Activated naive CD8-positive, alpha-beta T cell treated with anti-CD3 and anti-CD28 coated beads, Interleukin-2, amount 50 U/mL, for 16 hours (primary cell): ENCODE measurements around the gene GUCY1A1.

Experiments used
- DNase-seq: peaks from one replicate; pipeline ENCODE4 v3.0.0-alpha.2; 2020; ENCODE audit warnings: low read depth, low spot score

Gene GUCY1A1

DNA sequence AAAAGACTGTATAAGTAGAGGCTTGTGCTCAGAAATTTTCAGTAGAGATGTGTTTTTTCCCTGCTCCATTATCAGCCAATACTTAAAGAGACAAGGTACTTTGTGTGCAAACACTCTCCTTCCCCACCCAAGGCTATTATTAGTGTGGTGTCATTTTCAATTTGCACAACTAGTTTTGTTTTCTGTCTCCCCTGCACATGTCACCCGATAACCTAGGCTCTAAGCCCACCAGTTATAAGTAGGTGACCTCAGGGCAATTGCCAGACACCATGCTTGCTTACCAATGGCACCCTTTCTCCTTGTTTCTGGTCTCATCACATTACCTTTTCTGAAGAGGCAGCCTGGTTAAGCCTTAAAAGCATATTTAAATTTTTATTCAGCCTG is 8.0 kb upstream of the GUCY1A1 start:
- DNase-seq: no peak

DNA sequence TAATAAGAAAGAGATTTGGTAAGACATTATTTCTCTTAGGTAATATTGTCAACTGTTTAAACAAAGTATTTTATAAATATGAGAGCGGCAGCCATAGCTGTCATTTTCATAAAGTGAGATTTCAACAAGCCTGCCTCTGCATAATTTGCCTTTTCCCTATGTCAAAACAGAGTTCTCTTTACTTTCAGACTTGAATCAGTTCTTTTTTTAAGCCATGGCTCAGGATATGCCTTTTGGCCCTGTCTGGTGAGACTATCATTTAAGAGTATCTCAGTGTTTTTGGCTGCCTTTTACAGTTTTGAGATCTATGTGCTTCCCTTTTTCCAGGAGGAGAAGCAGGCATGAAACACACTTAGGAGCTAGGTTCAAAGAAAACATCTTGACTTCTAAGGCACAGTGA is 7.5 kb upstream of the GUCY1A1 start:
- no peak for DNase-seq

DNA sequence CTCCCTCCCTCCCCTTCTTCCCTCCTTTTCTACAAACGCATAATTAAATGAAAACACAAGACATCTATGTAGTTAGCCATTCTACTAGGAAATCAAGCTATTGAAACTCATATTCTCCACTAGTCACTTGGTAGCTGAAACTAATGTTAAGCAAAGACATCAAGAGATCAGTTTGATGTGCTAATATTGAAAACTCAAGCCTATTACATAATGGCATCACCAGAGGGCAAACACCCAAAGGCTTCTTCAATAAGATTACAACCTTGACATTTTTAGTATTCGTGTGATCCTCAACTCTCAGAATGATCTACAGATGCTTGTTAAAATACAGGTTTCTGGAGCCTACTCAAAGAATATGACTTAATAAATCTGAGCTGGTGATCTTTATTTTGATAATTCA is 6.2 kb upstream of the GUCY1A1 start:
- DNase-seq: no peak

DNA sequence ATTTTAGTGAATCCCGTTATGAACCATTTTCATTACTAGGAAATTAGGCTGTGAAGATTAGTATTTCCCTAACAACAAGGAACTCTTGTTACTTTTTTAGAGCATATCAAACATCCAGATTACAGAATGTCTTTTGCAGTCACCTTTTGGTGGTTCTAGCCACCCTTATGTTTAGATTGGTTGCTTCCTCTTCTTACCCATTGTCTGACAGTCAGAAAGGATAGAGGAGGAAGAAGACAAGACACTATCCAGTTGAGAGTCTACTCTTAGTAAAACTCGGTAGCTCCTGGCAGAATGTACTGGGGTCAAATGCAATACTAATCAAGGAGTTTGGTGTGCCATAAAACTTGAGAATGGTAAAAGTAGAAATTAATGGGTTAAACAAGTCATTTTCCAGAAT is 1.6 kb upstream of the GUCY1A1 start:
- DNase-seq: no peak

DNA sequence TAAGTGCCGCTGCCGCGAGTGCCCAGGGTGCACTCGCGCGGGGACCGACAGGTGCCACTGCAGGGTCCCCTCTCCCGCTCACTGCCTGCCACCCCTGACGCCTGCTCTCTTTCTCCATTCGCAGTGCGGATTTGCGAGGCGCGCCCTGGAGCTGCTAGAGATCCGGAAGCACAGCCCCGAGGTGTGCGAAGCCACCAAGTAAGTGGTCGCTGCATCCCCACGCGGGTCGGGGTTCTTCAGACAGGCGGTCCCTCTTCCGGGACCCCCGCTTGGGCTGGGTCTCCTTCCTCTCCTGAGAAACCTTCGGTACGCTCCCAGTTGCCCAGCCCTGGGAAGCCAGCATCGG is 547 bp downstream of the GUCY1A1 start:
- no peak for DNase-seq

DNA sequence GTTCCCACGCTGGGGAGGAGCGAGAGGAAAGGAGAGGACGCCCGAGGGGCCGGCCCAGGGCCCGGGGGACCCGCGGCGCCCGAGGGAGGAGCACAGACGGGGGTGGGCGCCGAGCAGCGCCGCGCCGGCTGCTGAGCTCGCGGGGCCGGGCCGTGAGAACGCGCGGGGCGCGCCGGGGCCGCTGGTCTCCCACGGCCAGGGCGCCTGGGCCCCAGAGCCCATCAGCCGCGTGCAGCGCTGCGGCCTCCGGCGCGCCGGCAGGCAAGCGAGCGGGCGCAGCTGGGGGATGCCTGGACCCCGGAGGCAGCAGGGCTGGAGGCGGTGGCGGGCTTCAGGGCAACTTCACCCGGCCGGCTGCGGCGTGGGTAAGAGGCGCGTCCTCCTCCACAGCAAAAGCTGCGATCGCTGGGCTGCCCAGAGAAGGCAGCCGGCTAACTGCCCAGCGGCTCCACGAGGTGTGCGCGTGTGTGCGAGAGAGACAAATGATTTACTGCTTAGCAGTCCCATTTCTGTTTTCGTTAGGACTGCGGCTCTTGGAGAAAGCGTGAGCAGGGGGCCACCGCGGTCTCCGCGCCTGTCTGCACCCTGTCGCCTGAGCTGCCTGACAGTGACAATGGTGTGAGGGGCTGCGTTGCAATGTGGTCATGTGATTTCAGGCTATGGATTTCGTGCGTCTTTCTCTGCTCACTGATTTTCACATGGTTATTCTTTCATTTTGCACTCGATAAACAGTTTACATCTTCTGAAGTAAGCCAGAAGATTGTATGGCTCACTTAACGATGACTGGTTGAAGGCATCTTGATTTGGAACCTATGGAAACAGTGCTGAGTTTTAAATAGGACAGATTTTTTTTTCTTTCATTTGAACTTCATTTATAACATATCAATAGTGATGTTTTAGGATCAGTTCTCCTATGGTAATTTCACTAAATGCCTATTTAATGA is 1.2 kb downstream of the GUCY1A1 start:
- no peak for DNase-seq

DNA sequence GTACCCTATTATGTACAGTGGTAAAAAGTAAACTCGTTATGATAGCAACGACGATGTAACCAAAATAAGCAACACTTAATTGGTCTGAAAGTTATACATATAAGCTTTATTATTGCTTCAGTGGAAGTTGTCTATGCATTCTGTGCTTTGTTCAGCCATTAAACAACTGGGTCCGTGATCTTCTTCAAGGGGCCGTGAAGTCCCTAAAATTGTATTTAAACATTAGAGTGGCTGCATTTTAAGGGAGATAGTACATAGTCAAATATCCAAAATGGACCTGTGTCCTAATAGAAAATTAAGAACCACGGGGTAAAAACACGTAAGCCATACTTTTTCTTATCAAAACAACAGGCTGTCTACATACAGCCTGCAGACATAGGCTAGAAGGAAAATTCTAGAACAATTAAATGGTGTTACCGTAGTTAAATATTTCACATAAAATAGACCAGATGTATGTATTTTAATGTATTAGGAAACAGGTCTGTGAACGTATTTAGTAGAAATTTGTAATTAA is 2.1 kb downstream of the GUCY1A1 start:
- no peak for DNase-seq

DNA sequence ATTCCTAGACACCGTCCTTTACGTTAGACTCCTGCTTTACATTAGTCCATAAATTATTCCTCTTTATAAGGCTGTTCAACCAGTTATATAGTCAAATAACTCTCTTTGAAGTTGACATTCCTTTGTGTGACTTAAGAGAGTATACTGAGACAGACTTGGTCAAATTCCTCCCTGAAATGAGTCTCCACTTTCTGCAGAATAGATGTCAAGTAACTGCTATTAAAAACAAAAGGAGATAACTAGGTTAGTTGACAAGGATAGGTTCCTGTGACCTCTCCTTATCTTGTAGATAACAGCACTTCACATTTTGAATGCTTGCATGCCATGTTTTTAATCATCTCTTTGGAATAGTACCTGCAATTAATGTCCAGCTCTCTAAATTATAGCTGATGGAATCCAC is 5.7 kb downstream of the GUCY1A1 start:
- no peak for DNase-seq

DNA sequence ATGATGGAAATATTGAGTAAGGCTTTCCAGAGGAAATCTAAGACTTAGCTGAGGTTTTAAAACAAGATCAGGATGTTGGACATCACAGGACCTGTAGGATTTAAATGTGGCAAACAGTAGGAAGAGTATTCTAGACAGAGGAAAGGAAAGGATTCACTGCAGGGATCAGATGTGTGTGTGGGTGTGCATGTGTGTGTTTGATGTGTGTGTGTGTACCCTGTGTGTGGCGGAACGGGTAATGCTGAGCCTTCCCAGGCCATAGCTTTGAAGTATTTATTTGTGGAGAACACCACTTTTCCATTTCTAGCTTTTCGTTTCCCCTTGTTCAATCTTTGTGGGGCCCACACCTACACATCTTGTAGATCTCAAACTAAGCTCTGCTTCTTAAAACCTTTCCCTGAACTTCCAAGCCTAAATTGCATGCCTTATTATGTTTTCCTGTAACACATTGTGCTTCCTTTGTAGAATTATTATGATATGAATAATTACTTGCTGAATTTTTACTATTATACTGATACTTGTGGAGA is 6.9 kb downstream of the GUCY1A1 start:
- no peak for DNase-seq

DNA sequence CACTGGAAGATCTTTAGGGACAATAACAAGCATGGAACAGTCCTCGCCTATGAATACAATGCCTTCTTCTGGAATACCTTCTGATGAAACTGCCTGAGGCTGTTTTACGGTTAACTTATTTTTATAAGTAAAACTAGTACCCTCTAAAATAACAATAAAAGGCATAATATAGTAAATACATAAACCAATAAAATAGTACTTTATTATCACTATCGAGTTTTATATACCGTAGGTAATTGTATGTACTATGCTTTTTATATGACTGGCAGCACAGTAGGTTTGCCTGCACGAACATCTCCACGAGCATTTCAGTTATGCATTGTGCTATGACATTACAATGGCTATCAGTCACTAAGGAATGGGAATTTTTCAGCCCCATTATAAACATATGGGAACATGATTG is 8.0 kb downstream of the GUCY1A1 start:
- no peak for DNase-seq

DNA sequence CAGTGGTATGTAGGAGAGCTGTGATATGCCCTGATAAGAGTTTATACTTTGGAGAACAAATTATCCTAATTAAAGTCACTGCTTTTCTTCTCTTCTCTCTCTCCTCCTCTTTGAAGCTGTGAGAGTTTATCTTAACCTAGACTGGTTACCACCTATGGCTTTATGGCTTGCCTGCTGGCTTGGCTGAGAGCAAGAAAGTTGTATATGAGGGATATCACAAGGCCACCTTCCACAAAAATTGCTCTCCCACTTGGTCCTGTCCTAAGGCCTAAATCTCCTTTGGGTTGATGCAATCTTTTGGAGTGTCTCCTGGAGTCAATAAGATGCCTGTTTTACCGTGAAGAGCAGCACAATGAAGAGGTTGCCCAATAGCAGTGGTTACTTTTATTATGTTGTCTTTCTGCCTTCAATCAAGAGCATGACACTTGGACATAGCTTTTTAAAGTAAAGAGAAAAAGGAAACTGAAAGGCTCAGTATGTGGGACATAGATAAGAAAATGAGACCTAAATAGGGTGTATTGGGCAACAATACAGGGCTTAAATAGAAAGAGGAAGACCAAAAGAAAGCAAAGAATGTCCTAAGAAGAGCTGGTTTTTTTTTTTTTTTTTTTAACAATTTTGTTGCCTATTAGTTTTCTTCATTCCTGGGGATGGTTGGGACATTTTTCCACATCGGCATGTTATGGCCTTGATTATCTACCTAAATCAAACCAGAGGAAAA is 9.2 kb downstream of the GUCY1A1 start:
- no peak for DNase-seq

DNA sequence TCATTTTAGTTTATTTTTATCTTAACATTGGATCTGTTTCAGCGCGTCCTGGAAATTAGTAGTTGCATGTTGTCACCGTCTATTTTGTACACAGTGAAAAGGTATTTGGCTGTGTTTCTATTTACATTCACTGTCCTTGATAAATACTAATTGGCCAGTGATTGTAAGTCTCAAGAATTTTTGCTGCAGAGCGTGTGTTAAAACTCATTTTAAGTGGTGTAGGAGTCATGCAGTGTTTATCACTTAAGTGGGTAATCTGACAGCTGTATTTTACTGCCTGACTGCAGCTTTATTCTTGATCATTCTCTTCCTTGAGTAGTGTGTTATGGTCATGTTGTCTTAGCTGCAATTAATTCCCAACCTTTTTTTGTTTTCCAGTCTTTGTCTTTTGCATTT is 9.8 kb downstream of the GUCY1A1 start:
- no peak for DNase-seq

DNA sequence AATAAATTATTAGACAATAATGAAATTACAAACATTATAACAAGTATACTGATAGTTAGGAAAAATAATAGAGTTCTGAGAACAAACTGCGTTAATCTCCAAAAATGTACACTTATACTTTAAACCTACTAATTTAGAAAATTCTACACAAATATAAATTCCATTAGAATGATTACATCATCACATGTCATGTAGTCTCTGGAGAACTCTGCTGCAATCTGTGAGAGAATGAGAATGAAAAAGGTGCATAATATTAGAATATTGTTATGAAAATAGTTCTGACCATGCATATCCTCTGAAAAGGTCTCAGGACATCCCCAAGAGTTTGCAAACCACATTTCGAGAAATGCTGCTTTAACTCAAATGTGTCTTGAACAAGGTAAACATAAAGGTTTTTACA is 11.4 kb downstream of the GUCY1A1 start:
- DNase-seq: no peak

DNA sequence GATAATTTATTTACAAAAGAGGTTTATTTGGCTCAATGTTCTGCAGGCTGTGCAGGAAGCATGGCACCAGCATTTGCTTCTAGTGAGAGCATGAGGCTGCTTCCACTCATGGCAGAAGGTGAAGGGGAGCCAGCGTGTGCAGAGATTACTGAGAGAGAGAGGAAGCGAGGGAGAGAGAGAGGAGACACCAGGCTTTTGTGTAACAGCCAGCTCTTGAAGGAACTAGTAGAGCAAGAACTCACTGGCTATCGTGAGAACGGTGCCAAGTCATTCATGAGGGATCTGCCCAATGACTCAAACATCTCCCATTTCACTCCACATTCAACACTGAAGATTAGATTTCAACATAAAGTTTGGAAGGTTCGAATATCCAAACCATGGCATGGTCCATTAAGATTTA is 12.7 kb downstream of the GUCY1A1 start:
- no peak for DNase-seq

DNA sequence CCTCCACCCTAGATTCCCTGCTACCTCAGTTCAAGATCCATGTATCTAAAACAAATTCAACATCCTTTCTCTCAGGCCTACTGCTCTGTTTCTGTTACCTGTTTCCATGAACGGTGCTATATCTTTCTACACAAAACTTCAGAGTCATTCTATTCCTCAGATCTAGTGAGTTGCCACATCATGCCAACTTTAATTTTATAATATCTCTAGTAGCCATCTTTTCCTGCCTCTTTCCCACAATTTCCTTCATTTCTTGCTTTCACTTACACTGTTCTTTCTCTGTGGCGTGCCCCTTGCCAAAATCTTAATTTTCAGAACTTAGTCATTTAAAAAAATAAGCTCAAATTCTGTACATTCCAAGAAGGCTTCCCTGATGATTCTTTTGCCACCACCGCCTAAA is 15.2 kb downstream of the GUCY1A1 start:
- DNase-seq: no peak

DNA sequence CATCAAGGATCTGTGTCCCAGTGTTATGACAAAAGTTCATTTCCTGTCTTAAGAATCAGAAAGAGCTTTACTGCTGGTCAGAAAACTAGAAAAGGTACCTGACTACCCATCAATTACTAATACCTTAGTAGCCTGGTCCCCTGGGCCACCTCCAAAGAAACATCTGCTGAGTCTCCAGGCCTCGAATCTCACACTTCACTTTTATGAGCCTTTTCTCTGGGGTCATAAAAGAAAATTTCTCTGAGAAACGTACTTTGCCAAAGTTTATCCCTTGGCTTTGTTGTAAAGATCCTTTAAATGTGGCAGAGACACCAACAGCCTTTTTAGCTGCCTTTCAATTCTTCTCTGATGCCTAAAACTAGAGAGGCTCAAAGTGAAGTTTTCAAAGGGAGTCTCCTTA is 17.8 kb downstream of the GUCY1A1 start:
- no peak for DNase-seq

DNA sequence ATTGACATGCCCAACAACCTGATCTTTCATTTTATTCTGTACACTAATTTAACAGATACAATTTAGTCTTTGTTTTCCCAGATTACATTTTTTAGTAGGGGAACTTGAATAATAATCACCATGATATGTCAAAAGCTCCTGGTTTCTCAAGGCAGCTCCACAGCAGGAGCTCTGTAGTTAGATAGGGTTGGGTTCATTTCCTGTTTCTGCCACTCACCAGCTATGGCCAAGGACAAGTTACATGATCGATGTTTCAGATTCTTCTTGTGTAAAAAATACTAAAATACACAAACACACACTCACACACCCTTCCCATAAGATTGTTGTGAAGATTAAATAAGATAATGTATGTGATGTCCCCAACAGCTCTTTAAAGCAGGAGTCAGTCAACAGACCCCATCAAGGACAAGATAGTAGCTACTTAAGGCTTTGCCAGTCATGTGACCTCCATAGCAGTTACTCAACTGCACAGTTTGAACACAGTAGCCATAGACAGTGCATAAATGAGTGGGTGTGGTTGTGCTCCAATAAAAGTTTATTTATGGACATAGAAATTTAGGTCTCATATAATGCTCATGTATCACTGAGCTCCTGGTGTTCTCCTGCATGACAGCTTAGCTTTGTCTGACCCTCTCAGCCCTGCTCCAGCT is 18.4 kb downstream of the GUCY1A1 start:
- DNase-seq: no peak

DNA sequence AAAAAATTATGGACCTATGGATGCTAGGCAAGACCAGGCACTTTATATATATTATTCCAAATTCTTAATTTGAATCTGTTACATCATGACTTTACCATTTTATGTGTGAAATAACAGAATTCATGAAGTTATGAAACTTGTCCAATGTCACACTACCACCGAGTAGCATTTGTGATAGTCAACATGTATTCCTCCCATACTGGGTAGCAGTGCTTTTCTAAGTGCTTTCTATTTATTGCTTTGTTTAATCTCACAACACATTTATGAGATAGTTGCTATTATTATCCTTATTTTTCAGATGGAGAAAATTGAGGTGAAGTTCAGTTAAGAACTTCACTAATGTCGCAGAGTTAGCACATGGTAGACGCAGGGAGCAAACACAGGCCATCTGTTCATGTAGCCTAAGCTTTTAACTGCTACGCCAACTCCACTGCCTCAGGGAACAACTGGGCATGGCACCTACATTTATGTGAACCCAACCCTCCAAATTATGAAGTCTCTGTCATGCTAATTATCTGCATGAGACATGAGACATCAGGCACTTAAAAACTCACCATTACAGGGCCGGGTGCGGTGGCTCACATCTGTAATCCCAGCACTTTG is 20.8 kb downstream of the GUCY1A1 start:
- no peak for DNase-seq

DNA sequence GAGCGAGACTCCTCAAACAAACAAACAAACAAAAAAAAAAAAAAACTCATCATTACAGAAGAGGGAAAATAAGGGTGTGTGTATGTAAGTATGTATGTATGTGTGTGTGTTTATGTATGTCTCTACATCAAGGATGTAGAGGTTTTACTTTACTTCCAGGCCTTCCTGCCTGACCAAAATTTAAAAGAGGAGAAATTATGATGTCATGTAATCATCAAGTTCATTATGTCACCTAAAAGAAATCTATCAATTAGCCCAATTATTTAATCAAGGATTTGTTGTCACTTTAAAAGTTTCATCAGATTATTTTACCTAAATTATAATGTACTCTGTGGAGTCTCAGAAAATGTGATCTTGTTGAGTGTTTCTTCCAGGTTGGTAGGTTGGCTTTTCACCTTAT is 21.6 kb downstream of the GUCY1A1 start:
- DNase-seq: no peak

DNA sequence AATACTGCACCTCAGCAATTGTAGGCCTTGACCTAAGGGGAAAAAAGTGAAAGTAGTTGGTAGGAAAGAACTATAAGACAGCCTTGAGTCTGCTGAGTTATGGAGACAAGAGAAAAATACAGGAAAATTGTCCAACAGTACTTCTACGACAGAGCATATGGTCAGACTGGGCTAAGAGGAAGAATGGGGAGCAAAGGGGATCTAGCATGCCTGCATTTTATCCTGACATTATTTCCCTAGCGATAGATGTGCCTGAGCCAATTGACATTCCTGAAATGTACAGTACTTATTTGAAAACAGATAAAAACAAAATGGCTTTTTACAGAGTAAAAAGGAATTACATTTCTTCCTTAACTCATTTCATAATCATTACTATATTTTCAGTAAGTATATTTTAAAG is 22.2 kb downstream of the GUCY1A1 start:
- no peak for DNase-seq

DNA sequence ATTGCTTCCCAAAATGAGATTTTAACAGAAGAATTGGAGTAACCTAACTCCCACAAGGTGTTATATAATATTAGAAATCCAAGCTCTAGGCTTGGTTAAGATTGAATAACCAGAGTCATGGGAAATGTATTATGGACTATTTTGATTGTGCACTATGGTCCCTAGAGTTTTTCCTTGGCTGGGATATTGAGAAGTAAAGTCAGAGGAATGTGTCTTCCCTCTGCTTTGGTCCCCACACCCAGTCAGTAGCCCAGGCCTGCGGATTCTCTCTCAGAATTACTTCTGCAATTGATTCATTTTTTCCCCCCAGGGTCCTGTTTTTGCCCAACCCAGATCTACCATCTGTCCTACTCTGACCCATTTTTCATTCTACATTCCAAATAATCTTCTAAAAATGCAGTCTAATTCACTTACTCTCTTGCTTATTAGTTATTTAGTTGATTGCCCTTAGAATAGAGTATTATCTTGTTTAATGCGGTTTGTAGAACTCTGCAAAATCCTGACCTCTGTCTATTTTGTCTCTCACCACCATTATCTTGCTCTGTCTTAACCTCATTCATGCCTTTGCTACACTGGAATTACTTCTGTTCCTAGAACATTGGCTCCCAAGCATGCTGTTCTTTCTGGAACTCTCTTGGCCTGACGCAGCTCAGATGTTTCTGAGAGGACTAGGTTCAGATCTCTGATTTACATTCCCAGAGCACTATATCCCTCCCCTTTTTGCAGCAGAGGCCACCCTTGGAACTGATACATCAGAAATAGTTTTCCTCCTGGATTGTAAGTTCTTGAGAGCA is 23.6 kb downstream of the GUCY1A1 start:
- no peak for DNase-seq
